NCI-H1436 (cell line): ENCODE measurements around the gene PITPNC1.
"Not testable (repeated sequence)": the region's sequence is repeated elsewhere in the genome, so short reads cannot be mapped to it uniquely, and the experiment has no call there.

Experiments used
- DNase-seq: peaks from one replicate; lab custom pipeline; 2025; lab: John Stamatoyannopoulos, UW

The PITPNC1 gene

DNA sequence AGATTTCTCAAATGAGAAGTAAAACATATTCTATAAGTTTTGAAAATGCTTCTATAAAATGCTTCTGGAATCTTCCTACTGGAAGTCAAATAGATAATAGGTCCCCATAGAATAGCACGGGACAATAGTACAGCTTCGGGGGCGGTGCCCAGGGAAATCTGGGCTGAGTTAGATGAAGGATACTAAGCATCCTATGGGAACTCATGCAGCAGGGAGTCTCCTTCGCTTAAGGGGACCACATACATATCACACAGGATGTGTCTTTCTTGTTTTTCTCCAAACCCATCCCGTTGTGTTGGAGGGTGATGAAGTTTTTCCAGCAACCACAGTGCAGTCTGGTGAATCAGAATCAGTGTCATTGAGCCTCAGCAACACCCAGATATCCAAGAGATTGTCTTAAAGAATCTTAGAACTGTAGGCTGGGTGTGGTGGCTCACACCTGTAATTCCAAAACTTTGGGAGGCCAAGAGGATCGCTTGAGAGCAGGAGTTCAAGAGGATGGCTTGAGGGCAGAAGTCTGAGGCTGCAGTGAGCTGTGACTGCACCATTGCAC is 84.2 kb downstream of the PITPNC1 start:
- DNase-seq: no peak

DNA sequence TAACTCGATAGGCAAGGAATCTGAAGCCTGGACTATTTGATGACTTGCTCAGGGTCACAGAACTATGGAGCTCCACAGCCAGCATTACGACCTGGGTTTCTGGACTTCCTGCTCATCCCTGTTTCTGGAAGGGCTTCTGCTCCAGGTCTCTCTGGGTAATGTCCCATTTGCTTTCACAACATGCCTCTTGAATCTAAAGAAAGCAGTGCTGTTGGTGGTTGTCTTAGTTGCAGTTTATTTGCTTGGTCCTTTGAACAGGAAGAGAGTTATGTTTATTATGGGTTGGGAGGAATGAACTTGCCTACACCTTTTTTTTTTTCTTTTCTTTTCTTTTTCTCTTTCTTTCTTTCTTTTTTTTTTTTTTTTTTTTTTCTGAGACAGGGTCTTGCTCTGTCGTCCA is 84.8 kb downstream of the PITPNC1 start:
- DNase-seq: no peak

DNA sequence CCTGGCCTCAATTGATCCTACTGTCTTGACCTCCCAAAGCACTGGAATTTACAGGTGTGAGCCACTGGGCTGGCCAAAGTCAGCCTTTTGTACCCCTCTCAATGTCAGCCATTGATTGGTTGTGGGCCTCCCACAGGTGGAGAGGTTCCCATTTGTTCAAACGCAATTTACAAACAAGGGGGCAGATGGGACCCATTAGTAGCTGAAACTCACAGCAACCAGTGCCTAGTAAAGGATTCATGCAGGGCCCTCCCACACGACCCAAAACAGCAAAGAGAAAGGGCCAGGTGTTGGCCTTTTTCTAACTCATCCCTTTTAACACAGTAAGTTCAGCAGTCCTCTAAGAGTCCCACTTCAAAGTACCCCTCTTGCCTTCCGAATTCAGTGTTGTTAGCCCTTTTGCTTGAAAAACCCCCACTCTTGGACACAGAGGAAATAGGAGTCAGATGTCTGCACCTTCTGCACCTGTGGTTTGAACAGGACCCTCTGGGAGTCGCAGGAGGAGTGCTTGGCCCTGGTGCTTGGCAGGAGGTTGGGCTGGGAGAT is 89.2 kb downstream of the PITPNC1 start:
- DNase-seq: no peak

DNA sequence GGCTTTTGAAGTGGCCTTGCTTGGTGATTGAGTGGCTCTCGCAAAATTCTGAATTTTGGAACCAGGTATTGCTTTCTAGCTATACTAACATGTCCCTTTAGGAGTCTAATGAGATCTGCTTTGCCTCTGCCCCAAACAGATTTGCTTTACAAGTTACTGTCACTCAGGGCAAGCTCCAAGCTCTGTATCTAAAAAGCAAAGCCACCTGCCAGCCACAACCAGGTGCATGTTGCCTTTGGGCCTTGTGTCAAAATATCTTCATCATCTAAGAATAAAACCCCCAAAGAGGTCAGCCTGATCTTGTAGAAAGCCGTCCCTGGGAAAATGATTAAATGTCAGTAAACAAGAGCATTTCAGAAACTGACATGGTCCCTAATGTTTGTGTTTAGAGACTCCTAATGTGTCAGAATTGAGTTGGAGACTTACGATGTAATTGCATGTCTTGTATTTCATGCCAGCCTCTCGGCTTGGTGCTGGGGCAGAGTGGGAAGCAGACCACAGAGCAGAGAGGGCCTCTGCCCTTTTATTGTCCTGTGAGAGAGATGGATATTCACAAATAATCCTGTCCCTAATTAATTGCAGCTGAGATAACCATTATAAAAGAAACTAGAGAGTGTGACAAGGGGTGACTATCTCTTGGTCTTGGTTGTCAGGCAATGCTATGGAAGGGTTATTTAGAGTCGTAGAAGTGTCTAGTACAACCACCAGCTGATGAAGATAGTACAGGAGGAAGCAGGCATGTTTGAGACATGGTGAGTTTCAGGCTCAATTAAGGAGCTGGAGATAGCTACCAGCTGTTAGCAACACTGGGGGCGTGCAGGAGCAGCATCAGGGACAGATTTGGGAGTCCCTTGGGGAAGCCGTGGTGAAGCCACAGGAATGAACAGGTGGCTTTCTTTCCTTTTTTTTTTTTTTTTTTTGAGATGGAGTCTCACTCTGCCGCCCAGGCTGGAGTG is 90.7 kb downstream of the PITPNC1 start:
- DNase-seq: peak; percentile 11

DNA sequence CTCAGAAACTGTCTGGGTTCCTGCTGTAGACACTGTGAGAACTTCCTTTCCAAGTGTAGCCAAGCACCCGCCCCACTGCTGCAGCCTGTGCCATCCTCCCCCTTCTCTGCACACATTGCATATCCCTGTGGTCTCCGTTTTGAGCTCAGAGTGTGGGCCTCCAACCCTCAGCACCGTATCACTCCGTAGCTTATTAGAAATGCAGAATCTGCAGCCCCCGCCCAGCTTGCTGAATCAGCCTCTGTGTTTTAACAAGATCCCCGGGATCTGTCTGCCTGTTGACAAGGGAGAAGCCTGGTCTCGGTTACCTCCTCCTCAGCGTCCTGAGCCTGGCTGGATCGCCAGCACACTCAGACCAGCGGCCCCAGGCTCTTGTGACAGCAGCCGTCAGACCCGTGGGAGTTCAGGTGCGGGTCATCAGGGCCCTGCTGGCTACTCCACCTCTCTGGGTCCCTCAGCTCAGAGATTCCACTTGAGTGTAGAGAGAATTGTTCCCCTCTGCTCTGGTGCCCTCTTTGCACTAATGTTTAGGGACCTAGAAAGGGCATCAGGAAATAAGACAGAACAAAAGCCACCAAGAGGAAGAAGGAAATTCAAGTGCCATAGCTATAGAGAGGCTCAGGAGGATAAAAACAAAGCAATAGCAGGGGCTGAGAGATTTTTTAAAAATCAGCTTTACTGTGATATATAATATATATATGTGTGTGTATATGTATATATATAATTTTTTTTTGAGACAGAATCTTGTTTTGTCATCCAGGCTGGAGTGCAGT is 92.3 kb downstream of the PITPNC1 start:
- DNase-seq: no peak

DNA sequence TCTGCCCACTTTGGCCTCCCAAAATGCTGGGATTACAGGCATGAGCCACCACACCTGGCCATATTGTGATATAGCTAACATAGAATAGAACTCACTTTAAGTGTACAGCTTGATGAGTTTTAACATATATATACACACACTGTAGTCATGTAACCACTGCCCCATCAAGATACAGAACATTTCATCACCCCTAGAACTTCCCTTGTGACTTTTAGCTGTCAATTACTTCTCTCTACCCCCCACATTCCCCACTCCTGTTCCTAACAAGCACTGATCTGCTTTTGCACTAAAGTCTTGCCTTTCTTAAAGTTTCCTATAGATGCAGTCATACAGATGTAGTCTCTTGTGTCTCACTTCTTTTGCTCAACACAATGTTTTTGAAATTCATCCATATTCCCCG is 93.1 kb downstream of the PITPNC1 start:
- no peak for DNase-seq

DNA sequence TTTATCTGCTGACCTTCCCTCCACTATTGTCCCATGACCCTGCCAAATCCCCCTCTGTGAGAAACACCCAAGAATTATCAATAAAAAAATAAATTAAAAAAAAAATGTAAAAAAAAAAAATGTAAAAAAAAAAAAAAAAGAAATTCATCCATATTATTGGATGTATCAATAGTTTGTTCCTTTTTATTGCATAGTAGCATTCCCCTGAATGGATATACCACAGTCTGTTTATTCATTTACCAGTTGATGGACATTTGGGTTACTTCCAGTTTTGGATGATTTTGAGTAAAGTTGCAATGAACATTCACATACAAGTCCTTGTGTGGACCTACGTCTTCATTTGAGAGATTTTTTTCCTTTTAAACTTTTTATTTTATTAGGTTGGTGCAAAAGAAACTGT is 94.0 kb downstream of the PITPNC1 start:
- DNase-seq: no peak

DNA sequence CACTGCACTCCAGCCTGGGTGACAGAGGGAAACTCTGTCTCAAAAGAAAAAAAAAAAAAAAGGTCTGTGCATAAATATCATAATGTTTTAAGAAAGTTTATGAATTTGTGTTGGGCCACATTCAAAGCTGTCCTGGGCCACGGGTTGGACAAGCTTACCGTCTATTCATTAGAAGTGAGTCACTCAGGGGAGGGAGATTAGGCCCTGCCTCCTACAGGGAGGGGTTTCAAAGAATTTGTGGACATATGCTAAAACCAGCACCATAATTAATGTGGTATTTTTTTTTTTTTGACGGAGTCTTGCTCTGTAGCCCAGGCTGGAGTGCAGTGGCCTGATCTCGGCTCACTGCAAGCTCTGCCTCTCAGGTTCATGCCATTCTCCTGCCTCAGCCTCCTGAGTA is 95.5 kb downstream of the PITPNC1 start:
- DNase-seq: not testable (repeated sequence)

DNA sequence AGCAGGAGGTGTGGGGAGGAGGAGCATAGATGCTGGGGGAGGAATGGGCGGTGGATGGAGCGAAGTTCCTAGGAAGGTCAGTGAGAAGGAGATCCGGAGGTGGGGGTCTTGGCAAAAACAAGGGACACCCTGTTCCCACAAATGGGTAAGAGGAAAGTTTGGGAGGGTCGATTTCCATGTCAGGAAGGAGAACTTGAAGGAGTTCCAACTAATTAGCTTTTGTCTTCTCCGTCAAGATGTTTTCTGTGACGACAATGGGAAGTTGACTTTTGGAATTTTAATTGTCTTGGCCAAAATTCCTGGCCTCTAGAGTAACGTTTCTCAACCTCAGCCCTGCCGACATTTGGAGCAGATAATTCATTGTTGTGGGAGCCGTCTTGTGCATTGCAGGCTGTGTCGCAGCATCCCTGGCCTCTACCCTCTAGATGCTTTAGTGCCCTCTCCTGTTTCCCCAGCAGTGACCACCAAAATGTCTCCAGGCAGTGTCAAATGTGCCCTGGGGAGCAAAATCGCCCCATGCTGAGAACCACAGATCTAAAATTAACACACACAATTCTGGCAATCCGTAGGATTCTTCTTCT is 97.1 kb downstream of the PITPNC1 start:
- DNase-seq: no peak

DNA sequence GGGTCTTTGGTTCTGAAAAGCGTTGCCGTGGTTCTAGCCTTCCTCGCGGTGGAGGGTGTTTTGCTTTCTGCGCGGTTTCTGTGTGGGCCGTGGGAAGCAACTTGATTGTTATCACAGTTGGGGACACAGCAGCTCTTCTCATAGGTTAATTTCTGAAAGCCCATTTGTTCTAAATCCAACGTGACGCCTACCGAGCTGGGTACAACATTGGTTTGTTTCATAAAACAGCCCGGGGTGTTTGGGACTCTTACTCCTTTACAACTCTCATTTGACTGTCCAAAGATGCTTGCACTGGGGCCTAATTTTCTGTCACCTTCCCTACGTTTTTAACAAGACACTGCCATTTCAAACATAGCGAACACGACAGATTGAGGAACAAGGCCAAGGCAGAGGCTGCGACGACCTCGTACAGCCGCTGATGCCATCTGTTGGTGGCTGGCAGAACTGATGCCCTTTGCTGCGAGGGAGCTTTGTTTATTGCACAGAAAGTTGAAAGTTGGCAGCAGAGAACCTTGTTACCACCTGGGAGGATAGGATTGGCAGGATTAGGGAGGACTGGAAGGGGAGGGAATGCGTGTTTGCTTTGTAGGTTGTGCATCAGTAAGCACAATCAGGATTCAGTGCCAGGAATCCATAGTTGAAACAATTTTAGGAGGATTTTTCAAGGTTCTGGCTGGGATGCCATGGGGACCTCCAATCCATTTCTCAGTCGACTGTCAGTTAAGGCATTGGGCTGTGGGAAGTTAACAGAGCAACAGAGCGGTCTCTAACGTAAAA is 98.3 kb downstream of the PITPNC1 start:
- peak; percentile 76 for DNase-seq

DNA sequence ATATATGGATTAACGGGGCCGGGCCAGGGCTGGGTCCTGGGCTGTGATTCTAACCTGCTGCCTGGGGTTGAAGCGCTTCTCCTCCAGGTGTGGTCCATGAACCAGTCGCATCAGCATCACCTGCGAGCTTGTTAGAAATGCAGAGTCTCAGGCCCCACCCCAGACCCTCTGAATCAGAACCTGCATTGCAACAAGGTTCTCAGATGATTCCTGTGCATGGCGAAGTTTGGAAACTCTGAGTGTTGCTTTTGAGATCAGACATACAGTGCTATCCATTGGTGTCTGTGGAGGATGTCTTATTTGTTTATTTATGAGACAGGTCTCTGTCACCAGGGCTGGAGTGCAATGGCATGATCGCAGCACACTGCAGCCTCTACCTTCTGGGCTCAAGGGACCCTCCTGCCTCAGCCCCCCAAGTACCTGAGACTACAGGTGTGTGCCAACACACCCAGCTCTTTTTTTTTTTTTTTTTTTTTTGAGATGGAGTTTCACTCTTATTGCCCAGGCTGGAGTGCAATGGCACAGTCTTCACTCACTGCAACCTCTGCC is 99.8 kb downstream of the PITPNC1 start:
- DNase-seq: no peak

DNA sequence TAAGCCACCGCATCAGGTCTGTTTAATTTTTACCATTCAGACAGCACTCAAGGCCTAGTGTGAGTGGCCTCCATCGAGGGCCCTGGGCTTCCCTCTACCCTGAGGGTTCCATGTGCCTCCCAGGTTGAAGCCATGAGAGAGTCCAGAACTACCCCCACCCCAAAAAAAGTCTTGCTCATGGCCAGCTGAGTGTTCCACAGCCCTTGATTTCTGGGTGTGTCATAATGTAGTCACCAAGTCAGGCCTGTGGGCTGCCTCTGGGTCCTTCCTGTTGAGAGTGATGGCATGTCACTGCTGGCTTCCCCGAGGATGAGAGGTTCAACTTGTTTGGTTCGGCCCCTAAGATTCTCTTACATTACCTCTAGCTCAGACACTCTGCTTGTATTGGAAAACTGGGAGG is 100.6 kb downstream of the PITPNC1 start:
- DNase-seq: no peak

DNA sequence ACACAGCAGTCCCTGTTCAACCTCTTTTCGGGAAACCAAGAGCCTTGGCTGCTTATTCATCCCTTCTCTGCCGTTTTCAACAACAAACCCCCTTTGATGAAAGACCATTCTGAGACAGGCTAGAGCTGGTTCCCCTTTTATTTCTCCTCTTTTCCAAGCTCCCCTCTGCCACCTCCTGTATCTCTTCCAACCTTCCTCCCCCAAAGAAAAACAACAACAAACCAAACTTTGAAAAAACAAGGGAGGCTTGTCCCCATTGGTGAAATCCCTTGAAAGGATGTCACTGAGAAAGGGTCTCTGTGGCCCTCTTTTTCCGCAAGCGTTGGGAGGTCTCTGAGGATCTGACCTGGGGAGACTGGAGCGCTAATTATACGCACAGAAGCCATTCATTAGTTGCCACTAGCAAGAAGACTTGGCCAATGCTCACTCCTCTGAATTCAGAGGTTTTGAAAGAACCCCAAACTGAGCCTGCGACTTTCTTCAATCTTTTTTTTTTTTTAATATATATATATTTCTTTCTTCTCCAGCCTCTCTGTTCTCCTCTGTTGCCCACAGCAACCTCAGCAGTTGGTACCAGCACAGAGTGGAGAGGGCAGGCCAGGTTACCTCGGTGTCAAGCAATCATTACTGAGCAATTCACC is 101.4 kb downstream of the PITPNC1 start:
- DNase-seq: no peak

DNA sequence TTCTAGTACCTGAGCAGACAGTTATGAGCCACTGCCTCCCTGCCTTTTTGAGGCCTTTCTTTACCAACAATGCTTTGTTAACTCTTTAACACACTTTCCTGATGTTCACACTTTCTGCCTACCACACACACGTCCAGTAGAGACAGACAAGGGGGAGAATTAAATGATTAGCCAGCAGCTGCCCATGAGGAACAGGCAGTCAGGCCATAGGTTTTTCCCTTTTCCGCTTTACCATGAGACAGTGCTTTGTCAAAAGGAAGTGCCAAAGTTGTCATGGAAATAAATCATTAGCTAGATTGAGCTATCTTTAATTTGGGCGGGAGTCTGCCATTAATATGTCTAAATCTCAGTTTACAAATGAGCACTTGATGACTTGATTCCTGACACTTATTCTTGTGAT is 102.1 kb downstream of the PITPNC1 start:
- DNase-seq: no peak

DNA sequence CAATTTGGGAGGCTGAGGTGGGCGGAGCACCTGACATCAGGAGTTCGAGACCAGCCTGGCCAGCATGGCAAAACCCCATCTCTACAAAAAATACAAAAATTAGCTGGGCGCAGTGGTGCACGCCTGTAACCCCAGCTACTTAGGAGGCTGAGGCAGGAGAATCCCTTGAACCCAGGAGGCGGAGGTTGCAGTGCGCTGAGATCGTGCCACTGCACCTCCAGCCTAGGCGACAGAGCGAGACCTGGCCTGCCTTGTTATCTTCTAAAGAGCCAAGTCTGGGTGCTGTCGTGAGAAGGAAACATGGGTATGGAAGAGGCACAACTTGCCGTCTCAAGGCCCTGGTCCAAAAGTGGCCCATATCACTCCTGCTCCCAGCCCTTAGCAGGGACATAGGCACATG is 103.9 kb downstream of the PITPNC1 start:
- DNase-seq: not testable (repeated sequence)

DNA sequence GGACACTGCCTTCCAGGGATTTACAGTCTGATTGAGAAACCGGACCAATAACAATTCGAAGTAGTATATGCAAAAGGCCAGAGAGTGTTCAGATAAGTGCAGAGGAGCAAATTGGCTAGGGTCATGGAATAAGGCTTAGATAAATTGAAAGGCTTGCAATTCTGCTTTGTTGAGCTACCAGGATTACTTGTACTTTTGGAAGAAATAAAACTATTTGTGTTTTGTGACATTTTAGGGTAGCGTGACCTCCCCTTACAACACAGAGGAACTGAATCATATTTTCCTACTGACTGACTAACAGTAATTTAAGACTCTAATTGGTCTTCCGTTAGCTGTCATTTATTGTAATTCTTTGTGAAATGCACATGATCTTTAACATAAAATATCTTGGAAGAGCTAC is 104.7 kb downstream of the PITPNC1 start:
- DNase-seq: no peak

DNA sequence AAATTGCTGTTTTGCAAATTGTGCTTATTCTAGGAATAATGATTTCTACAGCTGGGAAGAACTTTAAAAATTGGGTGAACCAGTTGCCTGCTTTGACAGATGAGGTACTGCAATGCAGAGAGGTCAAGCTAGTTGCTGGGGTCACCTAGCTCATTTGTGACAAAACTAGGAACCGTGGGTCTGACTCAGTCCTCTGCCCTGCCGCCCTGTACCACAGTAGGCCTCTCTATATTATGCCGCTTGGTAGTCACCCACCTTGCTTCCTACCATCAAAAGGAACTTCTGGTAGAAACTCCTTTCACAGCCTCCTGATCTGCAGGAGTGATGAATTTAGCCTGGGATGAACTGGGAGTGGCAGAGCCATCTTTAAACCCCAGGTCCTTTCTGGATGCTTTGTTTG is 105.7 kb downstream of the PITPNC1 start:
- DNase-seq: no peak

DNA sequence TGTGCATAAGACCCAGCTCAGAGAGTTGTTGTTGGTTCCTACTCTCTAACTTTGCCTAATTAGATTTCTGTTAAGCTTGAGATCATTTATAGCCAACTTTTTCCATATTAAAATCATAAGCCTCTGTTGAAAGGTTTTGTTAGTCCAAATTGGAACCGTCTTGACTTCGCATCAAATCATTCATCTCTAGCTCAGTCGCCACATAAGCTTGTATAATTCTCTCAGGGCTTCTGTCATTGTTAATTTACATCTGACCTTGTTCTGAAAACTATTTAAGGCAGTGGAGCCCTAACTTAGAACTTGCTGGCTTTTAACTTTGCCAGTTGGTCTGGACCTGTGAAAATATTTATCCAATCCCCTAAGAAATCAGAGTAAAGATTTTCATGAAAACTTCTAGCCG is 107.2 kb downstream of the PITPNC1 start:
- no peak for DNase-seq

DNA sequence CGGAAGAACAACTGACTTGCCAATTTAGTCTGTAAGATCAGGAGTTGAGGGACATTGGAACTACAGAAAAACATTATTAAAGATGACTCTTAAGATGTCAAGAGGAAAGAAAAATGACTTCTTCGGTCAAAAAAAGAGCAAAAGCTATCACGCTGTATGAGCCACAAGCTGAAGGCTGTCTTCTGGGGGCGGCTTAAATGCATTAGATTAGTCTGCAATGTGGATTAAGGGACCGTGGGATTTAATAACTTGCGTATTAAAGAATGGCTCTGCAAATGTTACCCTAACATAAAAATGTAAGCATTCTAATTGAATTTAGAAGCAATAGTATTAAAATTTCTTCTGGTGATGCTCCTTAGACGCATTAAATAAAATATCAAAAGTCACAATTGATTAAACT is 108.6 kb downstream of the PITPNC1 start:
- no peak for DNase-seq

DNA sequence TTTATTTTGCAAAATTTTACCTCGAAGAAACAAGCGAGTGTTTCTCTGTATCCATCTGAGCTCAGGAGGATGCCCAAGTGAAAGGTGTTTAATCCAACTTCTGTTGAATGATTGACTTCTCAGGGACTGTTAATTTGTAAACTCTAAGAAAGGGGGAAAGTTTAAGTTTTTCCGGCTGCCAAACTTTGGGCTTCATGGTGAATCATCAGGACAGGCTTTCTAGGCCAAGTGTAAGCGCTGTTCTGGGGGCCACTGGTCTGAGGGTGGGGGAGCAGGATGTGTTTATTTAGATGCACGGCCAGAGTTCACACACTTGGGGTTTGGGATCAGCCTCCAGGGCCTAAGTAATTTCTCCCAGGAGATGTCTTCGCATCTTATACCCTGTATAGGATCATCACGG is 110.4 kb downstream of the PITPNC1 start:
- no peak for DNase-seq

DNA sequence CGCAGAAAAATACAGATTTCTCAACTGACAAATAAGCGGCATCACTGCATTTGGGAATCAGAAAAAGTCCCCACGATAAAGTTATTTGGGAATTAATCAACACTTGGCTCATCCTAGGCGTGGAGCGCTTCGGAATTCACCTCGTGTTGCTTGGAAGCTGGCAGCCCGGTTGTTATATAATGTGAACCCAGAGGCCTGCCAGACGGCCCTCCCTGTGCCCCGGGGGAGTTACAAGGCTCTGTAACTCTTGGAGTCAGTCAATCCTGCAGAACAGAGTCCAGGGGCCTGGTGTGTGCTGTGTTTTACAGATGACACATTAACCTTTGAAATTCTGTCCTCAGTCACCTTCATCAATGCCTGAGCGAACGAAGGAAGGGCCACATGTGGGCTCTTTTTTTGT is 111.1 kb downstream of the PITPNC1 start:
- no peak for DNase-seq
